22Rv1 (cell line): Measurements from ENCODE around the gene PTPN13.

ENCODE experiments used
- H3K27ac ChIP-seq: fragments of 450-650 bp; 2 replicates; pipeline ENCODE4 v1.5.1; 2017
- CTCF ChIP-seq: fragments of 450-650 bp; IDR thresholded peaks from 2 replicates; pipeline ENCODE4 v1.5.1; 2017; ENCODE audit warnings: mild to moderate bottlenecking
- ZFX ChIP-seq: fragments of 450-650 bp; IDR thresholded peaks from 2 replicates; pipeline ENCODE4 v1.6.1; 2017; ENCODE audit warnings: antibody characterized with exemption, borderline replicate concordance

The PTPN13 gene

GRCh38 chr4:86678796-86679195, 84.7 kb downstream of the PTPN13 start:
- no peak overlapping the region for H3K27ac ChIP-seq

GRCh38 chr4:86679441-86679840, 85.3 kb downstream of the PTPN13 start:
- TF ChIP-seq ZFX (no peak), CTCF (no peak)
- no peak overlapping the region for H3K27ac ChIP-seq

More at GRCh38 chr4:86678796-86679195, 84.7 kb downstream of the PTPN13 start:
- TF ChIP-seq CTCF (no peak), ZFX (no peak)

GRCh38 chr4:86683167-86683566, 89.1 kb downstream of the PTPN13 start:
- H3K27ac ChIP-seq = no peak overlapping the region
- no peak for TF ChIP-seq CTCF
- TF ChIP-seq ZFX = no peak

- H3K27ac ChIP-seq = no peak overlapping the region
- TF ChIP-seq ZFX = no peak
- no peak for TF ChIP-seq CTCF
Measured at GRCh38 chr4:86683983-86684382, 89.9 kb downstream of the PTPN13 start.

- peak overlapping the region; percentile 18; the same call in 1 of the 2 replicates for H3K27ac ChIP-seq
- no peak for TF ChIP-seq CTCF
- no peak for TF ChIP-seq ZFX
Measured at GRCh38 chr4:86685401-86685800, 91.3 kb downstream of the PTPN13 start.

GRCh38 chr4:86686741-86687140, 92.6 kb downstream of the PTPN13 start:
- TF ChIP-seq ZFX = no peak
- H3K27ac ChIP-seq = no peak overlapping the region

- no peak overlapping the region for H3K27ac ChIP-seq
- TF ChIP-seq CTCF (no peak), ZFX (no peak)
Measured at GRCh38 chr4:86688026-86688425, 93.9 kb downstream of the PTPN13 start.

GRCh38 chr4:86704601-86705000, 110.5 kb downstream of the PTPN13 start:
- H3K27ac ChIP-seq = no peak overlapping the region
- TF ChIP-seq CTCF (no peak), ZFX (no peak)
